HuH-7 (cell line): ENCODE data around the gene SEPTIN8.
"Not testable (repeated sequence)": the region's sequence is repeated elsewhere in the genome, so short reads cannot be mapped to it uniquely, and the experiment has no call there.

ENCODE experiments used
- DNase-seq: peaks from one replicate; pipeline ENCODE4 v3.0.0; 2011; ENCODE audit warnings: low spot score

Gene SEPTIN8

DNA sequence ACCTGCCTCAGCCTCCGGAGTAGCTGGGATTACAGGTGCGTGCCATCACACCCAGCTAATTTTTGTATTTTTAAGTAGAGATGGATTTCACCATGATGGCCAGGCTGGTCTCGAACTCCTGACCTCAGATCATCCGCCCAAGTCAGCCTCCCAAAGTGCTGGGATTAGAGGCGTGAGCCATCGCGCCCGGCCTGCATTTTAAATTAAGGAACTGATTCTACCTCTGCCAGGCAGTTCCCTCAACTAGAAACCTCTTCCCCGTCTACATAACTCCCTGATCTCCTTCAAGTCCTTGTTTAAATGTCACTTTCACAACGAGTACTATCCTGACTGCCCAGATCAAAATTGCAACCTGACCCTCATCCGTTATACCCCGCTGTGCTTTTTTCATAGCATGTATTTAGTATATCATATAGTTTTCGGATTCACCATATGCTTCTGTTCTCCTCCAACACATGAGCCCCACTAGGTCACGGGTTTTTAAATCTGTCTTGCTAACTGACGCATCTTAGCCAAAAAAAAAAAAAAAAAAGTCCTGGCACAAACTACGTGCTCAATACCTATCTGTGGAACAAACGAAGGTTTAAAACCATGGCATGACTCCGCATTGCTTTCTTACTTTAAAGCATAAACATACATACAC, 35.2 kb upstream of the SEPTIN8 start:
- no peak for DNase-seq

DNA sequence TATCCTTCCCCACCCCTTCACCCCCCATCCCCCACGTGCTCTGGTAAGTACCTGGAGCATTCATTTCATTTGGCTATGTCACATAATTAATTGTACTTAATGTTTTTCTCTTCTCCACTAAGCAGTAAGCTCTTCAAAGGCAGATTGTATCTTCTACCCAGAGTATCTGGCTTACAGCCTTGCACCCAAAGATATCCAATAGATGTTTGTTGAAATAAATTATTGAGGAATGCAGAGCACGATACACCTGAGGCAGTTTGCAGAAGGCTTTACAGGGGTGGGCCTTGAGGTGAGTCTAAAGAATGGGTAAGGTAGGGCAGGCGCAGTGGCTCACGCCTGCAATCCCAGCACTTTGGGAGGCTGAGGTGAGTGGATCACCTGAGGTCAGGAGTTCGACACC, 33.6 kb upstream of the SEPTIN8 start:
- DNase-seq: no peak

DNA sequence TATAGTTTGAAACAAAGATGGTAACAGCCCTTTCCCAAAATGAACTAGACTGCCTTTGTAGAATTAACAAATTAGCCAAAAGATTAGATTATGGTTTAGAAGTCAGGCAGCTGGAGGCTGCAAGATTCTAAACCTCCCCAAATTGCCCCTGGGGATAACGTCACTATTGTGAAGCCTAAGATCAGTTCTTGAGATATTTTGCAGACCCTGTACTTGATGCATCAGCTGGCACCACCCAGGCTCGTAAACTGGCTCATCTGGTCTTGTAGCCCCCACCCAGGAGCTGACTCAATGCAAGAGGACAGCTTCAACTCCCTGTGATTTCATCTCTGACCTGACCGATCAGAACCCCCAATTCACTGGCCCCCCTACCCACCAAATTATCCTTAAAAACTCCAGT, 31.8 kb upstream of the SEPTIN8 start:
- no peak for DNase-seq

DNA sequence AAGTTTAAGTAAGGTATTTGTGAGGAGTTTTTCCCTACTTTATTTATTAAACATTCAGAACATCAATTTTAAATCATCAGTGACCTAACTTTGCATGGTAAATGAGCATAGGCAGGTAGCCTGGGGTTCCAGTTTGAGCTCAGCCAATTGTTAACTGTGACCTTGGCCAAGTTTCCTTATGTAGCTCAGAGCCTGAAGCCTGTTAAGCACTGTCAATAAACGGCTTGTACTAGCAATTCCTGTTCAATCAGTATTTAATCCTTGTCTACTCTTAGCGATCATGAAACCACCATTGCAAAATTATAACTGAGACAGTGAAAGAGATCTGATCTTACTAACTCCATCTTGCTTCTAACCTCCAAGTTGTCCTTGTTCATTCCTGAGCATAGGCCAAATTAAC, 31.4 kb upstream of the SEPTIN8 start:
- DNase-seq: no peak

DNA sequence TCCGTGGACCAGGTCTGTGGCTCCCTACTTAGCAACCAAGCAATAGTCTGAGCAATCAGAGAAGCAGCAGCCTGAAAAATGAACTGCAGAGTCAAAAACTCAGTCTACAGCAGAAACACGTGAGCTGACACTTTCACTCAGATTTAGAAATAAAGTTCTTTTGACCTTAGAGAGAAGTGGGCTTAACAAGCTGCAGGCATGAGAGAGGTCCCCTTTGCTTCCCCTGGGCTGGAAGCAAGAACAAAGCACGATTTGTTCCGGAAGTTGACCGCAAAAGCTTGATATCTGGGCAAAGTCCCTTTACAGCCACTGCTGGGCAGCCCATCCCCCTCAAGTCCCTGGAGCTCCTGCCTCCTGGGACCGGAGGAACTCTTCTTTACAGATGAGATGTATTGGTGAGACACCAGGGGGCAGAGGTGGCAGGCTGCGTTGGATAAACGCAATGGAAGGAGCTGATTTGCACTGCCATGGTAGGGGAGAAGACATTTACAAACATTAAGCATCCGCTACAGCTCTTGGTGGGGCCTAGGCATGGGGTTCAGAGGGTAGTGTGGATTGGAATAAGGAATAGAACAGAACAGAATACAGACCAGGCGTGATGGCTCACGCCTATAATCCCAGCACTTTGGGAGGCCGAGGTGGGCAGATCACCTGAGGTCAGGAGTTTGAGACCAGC, 30.3 kb upstream of the SEPTIN8 start:
- peak; percentile 82 for DNase-seq

DNA sequence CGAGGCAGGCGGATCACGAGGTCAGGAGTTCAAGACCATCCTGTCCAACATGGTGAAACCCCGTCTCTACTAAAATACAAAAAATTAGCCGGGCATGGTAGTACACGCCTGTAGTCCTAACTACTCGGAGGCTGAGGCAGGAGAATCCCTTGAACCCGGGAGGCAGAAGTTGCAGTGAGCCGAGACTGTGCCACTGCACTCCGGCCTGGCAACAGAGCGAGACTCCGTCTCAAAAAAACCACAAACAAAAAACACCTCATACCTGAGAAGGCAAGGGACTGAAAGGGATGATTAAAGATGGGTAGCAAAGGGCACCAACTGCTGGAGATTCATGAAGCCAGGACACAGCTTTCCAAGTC, 29.7 kb upstream of the SEPTIN8 start:
- DNase-seq: not testable (repeated sequence)

DNA sequence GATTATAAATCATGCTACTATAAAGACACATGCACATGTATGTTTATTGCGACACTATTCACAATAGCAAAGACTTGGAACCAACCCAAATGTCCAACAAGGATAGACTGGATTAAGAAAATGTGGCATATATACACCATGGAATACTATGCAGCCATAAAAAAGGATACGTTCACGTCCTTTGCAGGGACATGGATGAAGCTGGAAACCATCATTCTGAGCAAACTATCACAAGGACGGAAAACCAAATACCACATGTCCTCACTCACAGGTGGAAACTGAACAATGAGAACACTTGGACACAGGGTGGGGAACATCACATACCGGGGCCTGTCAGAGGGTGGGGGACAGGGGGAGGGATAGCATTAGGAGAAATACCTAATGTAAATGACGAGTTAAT, 28.8 kb upstream of the SEPTIN8 start:
- not testable (repeated sequence) for DNase-seq

DNA sequence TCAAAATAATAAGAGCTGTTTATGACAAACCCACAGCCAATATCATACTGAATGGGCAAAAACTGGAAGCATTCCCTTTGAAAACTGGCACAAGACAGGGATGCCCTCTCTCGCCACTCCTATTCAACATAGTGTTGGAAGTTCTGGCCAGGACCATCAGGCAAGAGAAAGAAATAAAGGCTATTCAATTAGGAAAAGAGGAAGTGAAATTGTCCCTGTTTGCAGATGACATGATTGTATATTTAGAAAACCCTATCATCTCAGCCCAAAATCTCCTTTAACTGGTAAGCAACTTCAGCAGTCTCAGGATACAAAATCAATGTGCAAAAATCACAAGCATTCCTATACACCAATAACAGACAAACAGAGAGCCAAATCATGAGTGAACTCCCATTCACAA, 27.2 kb upstream of the SEPTIN8 start:
- DNase-seq: not testable (repeated sequence)

DNA sequence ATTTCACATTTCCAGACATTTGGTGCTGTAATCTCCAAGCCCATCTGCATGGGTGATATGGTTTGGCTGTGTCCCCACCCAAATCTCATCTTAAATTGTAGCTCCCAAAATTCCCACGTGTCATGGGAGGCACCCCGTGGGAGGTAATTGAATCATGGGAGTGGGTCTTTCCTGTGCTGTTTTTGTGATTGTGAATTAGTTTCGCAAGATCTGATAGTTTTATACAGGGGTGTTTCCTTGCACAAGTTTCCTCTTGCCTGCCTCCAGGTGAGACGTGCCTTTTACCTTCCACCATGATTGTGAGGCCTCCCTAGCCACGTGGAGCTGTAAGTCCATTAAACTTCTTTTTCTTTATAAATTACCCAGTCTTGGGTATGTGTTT, 25.6 kb upstream of the SEPTIN8 start:
- not testable (repeated sequence) for DNase-seq

DNA sequence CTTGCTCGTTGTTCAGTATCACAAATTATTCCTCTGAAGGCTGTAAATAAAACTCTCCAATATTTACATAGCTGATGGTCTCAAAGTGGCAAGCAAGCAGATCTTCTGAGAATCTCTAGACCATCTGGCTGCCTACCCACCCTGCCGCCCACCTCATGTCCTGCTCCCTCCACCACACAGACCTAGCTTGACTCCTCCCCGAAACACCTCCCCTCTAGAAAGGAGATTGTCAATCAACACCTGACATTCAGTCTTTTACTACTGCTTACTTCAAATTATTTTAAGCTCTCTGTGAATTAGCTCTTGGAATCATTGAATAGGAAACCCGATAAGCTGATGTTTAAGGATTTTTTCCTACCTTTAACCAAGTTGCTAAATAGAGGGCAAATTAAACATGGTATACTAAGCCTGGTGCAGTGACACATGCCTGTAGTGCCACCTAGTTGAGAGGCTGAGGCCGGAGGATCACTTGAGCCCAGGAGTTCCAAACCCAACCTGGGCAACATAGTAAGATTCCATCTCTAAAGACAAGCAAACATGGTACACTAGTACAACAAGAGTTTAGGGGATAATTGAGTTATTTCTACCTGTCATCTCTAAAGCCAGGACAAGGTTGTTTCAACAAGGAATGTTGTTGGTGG, 25.1 kb upstream of the SEPTIN8 start:
- no peak for DNase-seq

DNA sequence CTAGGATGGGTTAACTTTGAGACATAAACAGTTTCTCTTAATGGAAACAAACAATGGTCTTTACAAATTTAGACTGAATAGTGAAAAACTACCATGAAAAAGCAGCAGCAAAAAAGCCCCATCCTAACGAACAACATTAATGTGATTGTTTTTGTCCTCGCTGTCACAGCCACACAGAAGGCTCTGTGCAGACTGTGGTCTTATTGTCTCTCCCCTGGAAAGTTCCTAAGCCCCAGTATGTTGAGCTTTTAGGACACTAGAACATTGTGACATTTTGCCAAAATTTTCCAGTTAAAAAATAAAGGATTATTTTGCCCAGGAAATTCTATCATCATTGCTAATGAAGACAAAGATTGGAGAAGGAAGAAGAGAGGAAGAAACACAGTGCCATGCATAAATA, 23.5 kb upstream of the SEPTIN8 start:
- no peak for DNase-seq

DNA sequence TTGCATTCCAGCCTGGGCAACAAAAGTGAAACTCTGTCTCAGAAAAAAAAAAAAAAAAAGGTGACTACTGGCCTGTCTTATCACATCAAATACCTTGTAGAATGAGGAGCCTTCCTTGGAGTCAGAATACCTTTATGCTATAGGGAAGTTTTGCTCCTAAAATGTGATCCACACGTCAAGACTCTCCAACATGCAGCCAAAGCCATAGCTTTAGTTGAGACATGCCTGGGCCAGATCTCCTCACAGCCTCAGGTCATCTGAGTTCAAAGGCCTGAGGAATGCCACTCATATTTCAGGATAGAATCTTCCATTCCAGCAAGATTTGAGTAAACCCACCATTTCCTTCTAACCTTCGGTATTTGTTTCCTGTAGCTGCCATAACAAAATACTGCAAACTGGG, 22.4 kb upstream of the SEPTIN8 start:
- DNase-seq: no peak

DNA sequence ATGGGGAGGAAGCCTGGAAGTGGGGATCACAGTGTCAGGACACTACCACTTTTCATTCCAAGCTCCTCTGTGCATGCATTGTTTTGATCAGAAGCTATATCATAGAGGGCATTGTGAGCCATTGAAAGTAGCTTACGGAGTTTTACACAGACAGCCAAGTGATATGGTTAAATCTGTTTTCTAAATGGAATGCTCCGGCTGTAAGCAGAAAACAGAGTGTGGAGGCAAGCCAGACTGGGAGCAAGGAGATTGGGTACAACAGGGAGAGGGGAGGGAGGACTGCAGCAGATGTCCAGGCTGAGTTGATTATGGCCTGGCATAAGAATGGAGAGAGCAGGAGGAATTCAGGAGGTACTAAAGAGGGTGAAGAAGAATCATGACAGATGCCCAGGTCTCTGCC, 20.6 kb upstream of the SEPTIN8 start:
- DNase-seq: no peak

DNA sequence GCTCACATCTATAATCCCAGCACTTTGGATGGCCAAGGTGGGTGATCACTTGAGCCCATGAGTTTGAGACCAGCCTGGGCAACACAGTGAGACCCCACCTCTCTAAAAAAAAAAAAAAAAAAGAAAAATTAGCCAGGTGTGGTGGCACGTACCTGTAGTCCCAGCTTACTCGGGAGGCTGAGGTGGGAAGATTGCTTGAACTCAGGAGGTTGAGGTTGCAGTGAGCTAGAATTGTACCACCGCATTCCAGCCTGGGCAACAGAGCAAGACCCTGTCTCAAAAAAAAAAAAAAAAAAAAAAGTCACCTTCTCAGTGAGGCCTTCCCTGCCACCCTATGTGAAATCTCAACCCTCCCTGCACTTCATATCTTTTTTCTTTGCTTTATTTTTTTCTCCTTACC, 14.0 kb upstream of the SEPTIN8 start:
- DNase-seq: no peak

DNA sequence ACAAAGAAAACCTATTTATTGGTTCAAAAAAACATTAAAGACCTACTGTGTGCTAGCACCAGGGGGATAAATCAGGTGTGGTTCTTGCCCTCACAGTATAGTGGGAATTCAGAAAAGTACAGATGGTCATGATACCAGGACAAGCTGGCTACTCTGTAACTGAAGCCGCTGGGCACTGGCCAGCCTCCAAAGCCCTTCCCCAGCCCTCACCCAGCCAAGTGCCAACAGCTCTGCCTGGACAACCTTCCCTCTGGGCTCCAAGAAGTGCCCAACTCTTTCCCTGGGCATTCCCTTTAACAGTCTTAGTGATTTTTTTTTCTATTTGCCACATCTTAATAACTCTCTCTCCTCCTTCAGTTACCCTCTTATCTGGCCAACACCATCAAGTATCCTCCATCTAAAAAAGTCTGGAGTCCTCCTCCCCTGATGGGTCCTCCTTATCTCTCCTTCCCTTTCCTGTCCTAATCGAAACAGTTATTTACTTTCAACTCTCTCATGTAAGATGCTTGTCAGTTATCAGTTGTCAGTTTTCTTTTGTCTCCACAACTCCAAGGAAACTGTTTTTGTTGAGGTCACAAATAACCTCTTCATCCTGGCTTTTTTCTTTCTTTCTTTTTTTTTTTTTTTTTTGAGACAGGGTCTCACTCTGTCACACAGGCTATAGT, 13.3 kb upstream of the SEPTIN8 start:
- DNase-seq: no peak

DNA sequence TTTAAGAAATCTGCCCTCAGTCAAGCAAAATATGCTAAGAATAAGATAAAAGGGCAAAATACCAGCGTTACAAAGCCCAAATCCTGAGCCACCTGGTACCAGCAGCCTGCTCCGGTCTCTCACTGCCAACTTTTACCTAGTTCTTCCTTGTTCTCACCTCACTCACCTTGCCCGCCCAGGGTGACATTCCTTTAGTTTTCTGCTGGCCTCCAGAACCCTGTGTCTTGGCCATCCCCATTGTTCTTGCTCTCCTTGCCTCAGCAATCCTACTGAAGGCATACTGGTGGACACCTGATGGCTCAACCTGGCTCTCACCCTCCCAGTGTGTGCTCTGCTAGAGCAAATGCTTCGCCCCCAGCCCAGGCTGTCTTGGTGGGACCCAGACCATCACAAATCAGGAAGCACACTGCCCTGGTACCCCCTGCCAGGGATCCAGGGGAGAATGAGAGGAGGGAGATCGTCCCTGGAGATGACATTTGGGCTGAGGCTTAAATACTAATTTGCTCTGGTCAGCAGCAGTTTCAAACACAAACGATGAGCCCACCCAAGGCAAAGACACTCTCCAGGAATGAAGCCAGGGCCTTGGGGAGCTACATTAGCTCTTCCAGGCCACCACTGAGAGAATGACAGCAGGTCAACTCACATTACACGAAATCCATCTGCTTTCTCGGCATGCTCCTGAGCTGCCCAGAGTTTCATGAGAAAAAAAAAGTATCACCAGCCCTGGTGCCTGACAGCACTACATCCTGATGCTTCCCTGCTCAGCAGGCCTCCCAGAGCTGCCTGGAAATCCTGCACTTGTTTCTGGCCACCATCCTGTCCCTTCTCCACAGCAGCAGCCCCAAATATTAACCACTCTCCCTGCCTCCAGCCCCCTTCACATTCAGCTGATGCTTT, 12.2 kb upstream of the SEPTIN8 start:
- DNase-seq: no peak

DNA sequence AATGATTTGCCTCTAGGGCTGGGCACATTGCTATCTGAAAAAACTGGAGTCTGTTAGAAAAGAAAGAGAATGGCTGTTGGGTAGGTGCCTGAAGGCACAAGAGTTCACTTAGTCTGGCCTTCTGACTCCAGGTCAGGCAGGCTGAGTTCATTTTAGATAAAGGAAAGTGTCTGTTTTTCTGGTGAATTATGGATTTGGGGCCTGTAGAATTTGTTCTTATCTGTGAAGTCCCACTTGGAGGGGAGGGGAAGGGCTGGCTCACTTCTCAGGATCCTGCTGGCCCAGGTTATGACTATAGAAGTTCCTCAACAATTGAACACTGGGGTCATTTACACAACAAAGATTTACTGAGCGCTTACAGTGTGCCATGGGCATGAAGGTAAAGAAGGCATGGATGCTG, 11.5 kb upstream of the SEPTIN8 start:
- no peak for DNase-seq

DNA sequence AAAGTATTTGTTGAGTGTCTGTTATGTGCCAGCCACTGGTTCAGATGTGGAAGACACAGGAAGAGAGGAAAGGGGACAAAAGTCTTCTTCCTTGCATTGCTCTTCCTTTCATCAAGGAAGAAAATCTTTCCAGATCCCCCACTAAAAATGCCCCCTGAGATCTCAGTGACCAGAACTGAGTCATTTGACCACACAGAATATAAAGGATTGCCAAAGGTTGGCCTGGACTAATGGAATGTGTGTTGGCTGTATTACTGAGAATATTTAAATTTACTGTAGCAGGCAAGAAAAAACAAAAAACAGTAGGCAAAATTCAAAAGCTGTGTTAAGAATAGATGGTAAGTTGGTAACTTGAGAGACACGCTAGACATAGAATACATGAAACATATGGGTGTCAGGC, 10.0 kb upstream of the SEPTIN8 start:
- no peak for DNase-seq

DNA sequence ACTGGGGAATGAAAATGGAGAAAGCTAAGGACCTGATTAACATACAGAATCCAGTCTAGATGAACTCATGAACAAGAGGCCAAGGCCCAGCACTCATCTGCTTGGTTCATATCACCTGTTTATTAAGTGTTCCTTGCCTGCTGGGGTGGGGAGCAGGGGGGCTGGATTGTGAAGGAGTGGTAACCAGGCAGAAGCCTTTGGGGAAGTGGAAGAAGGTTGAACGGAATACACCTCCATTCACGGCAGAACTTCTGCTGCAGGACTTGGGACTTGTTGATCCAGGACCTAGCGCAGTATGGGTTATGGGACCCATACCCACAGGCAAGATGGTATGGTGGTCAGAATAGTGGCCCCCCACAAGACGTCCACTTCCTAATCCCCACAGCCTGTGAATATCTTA, 8.8 kb upstream of the SEPTIN8 start:
- DNase-seq: no peak

DNA sequence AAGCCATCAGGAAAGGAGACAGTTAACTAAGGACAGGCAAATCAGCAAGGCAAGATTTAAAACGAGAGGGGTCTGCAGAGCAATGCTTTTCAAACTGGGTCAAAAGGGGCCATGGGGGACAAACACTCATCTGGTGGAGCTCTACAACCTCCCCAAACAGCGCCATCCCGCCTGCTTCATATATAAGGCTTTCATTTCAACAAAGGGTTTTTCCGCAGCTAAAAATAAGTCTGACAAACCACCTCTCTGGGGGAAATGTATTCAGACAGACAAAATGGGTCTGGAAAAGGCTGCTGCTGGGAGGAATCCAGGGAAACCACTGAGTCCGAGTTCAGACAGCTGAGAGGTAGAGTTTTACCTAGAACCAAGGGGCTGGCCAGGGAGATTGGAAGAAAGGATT, 8.3 kb upstream of the SEPTIN8 start:
- DNase-seq: no peak

DNA sequence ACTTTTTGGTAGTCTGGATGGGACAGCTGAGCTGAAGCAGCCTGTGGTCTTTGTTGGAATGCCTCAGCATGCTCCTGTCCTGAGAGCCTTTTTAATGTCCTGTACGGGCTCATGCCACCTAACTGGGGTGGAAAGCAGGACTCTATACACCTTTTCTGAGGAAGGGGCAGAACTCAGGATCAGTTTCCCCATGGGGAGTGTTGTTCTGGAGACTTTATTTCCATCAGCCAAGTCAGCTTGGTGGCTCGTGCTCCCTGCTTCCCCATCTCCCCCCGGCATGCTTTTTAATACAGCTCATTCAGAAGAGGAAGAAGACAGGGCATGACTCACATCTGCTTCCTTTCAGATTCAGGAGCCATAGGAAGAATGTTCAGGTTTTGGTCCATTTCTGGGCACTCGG, 5.1 kb upstream of the SEPTIN8 start:
- no peak for DNase-seq

DNA sequence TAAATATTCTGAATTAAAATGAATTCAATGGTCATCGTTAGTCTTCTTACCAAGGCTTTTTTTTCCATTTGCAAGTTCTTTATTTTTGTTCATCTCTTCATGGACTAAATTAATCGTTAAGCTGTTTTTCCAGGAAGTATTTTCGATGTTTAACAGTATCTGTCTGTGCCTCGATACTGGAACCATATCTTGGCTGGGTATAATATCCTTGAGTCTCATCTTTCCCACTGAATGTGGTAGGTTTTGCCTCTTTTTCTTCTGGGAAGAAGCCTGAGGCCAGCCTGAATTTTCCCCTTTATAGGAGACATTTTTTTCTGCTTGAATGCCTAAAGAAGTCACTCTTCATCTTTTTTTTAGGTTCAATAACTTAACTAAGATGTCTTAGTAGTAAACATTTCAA, 4.0 kb upstream of the SEPTIN8 start:
- DNase-seq: no peak
